ENCODE measurements around the gene SYT7. TPM values are rescaled to one million over a fixed set of nuclear protein-coding genes. Genes with fewer than 3 reads are reported as not detected.

Gene SYT7
- polyA plus RNA-seq, 1 experiment = 0.45 TPM

GRCh38 chr11:61553373-61554171, 27.3 kb downstream of the SYT7 start:
- POLR2A ChIA-PET = interaction anchor here (0.7 kb wide), 1 partner anchor 14 kb away, joined by 3 read pairs; no protein-coding TSS in a partner anchor
- no peaks in the 10 kb centered on the region for H3K9me3 ChIP-seq (ENCODE audit: control insufficient read depth, insufficient read depth, low read length)
- CTCF ChIA-PET = interaction anchor here (1.0 to 1.1 kb wide), 2 partner anchors 75 to 108 kb away, joined by 4 read pairs; no protein-coding TSS in a partner anchor
- H3K4me3 ChIP-seq (ENCODE audit: low read depth, low read length) = no peak overlapping the region
- DNase-seq (ENCODE audit: low read depth, low spot score) = no peak
- peaks cover 57% of the 10 kb centered on the region for H3K27me3 ChIP-seq (ENCODE audit: control insufficient read depth, insufficient read depth, low read length)
- TF ChIP-seq CTCF (IDR thresholded peaks at IDR 0.05; ENCODE audit: low read depth, low read length) = no peak
- H3K27ac ChIP-seq (ENCODE audit: low read depth, low read length) = no peak overlapping the region

- Histone ChIP-seq H3K27ac (ENCODE audit: low read depth, low read length) (no peak overlapping the region), H3K27me3 (ENCODE audit: control insufficient read depth, insufficient read depth, low read length) (peaks cover 52% of the 10 kb centered on the region), H3K9me3 (ENCODE audit: control insufficient read depth, insufficient read depth, low read length) (no peaks in the 10 kb centered on the region), H3K4me3 (ENCODE audit: low read depth, low read length) (no peak overlapping the region)
- ChIA-PET POLR2A (no interaction called here), CTCF (interaction anchor here (0.6 kb wide), 1 partner anchor 247 kb away, joined by 4 read pairs; no protein-coding TSS in a partner anchor)
- no peak for TF ChIP-seq CTCF (IDR thresholded peaks at IDR 0.05; ENCODE audit: low read depth, low read length)
- no peak for DNase-seq (ENCODE audit: low read depth, low spot score)
Observed at GRCh38 chr11:61552108-61552635, 28.7 kb downstream of the SYT7 start.

GRCh38 chr11:61551634-61552033, 29.2 kb downstream of the SYT7 start:
- DNase-seq (ENCODE audit: low read depth, low spot score) = no peak
- ChIA-PET CTCF (no interaction called here), POLR2A (no interaction called here)
- Histone ChIP-seq H3K27me3 (ENCODE audit: control insufficient read depth, insufficient read depth, low read length) (peaks cover 53% of the 10 kb centered on the region), H3K9me3 (ENCODE audit: control insufficient read depth, insufficient read depth, low read length) (no peaks in the 10 kb centered on the region), H3K4me3 (ENCODE audit: low read depth, low read length) (no peak overlapping the region), H3K27ac (ENCODE audit: low read depth, low read length) (no peak overlapping the region)
- TF ChIP-seq CTCF (IDR thresholded peaks at IDR 0.05; ENCODE audit: low read depth, low read length) = 0 out of 2 replicates have a peak, but pooled peaks have one; percentile 3

GRCh38 chr11:61550665-61551227, 30.1 kb downstream of the SYT7 start:
- POLR2A ChIA-PET = no interaction called here
- CTCF ChIA-PET = no interaction called here
- Histone ChIP-seq H3K9me3 (ENCODE audit: control insufficient read depth, insufficient read depth, low read length) (no peaks in the 10 kb centered on the region; the same call in 1 of the 2 replicates), H3K27ac (ENCODE audit: low read depth, low read length) (no peak overlapping the region), H3K27me3 (ENCODE audit: control insufficient read depth, insufficient read depth, low read length) (peaks cover 45% of the 10 kb centered on the region), H3K4me3 (ENCODE audit: low read depth, low read length) (no peak overlapping the region)
- TF ChIP-seq CTCF (IDR thresholded peaks at IDR 0.05; ENCODE audit: low read depth, low read length) = no peak
- DNase-seq (ENCODE audit: low read depth, low spot score) = no peak

Measured in AG04450 (cell line).